Natural killer cell (primary cell): Measurements from ENCODE around the gene FZR1. TPM values are rescaled to one million over a fixed set of nuclear protein-coding genes. Genes with fewer than 3 reads are reported as not detected.

Experiments
- ATAC-seq, 3 donors: fragments of 150-1000 bp in 2 of 3; fragments of 200-7000 bp in 1 of 3; cut with Tn5 transposase; 1 replicate in 1 of 3; 2 replicates in 2 of 3; pipeline ENCODE4 v1.10.0; 2021; ENCODE audit warnings: mild to moderate bottlenecking in 2 of 3, moderate library complexity in 2 of 3
- DNase-seq, 2 donors: peaks; one replicate each; pipeline versions ENCODE4 v3.0.0 to v3.0.0-alpha.2; 2013 to 2021; ENCODE audit warnings: mixed read lengths in 1 of 2
- H3K27ac ChIP-seq: one replicate; pipeline ENCODE4 v1.5.1; 2013; ENCODE audit warnings: mild to moderate bottlenecking, low read length
- H3K27me3 ChIP-seq: one replicate; pipeline ENCODE4 v1.6.1; 2013; ENCODE audit warnings: low read length; ENCODE audit not compliant: control insufficient read depth, insufficient read depth
- H3K36me3 ChIP-seq: one replicate; pipeline ENCODE4 v1.6.1; 2013; ENCODE audit warnings: low read length; ENCODE audit not compliant: control insufficient read depth, insufficient read depth
- H3K4me1 ChIP-seq: one replicate; pipeline ENCODE4 v1.6.1; 2013; ENCODE audit warnings: low read length; ENCODE audit not compliant: control insufficient read depth, insufficient read depth
- H3K4me3 ChIP-seq: one replicate; pipeline ENCODE4 v1.5.1; 2013; ENCODE audit warnings: low read length
- H3K9me3 ChIP-seq: one replicate; pipeline ENCODE4 v1.6.1; 2013; ENCODE audit warnings: low read length; ENCODE audit not compliant: control insufficient read depth, insufficient read depth
- H3K27ac Mint-ChIP-seq, 2 donors: one replicate each; pipeline ENCODE4 v1.8.0; 2022; ENCODE audit warnings: mild to moderate bottlenecking in 2 of 2, mixed read lengths in 2 of 2, moderate library complexity in 1 of 2
- H3K27me3 Mint-ChIP-seq, 2 donors: one replicate each; pipeline ENCODE4 v1.8.0; 2022; ENCODE audit warnings: low read depth in 2 of 2, mixed read lengths in 2 of 2
- H3K36me3 Mint-ChIP-seq: one replicate; pipeline ENCODE4 v1.8.0; 2022; ENCODE audit warnings: mixed read lengths
- H3K4me1 Mint-ChIP-seq, 2 donors: one replicate each; pipeline ENCODE4 v1.8.0; 2022; ENCODE audit warnings: mixed read lengths in 2 of 2
- H3K4me3 Mint-ChIP-seq: one replicate; pipeline ENCODE4 v1.8.0; 2022; ENCODE audit warnings: mild to moderate bottlenecking, moderate library complexity, mixed read lengths
- H3K9me3 Mint-ChIP-seq, 2 donors: one replicate each; pipeline ENCODE4 v1.8.0; 2022; ENCODE audit warnings: mixed read lengths in 2 of 2
- WGBS: methylation state at CpG from one replicate; pipeline ENCODE4 v1.1.7; 2013; ENCODE audit warnings: missing lambda C conversion rate; ENCODE audit not compliant: insufficient coverage; 5-methylcytosine and 5-hydroxymethylcytosine counted together
- intact Hi-C: fragments of 100-400 bp; cut with micrococcal nuclease; formaldehyde crosslinking; loops from one replicate; pipeline ENCODE4 v1.14.2; 2022
- total RNA-seq, 4 donors: library from RNA; stranded (reverse); fragments of 120-200 nt in 1 of 4; gene quantifications; one replicate each; pipeline versions ENCODE4 v1.2.3 to v1.2.4, GENCODE V29; 2013 to 2022
- TF ChIP-seq, protein P1 (sequence below): fragments of 200-600 bp; IDR thresholded peaks from one replicate; pipeline ENCODE4 v1.8.0; 2022; ENCODE audit warnings: antibody characterized with exemption

Gene FZR1
- total RNA-seq, 3 donors from 2014 or later (not counting 1 experiment from before 2014, with no cell fraction given) = 89.1 to 98.3 (median 91.4) TPM

DNA sequence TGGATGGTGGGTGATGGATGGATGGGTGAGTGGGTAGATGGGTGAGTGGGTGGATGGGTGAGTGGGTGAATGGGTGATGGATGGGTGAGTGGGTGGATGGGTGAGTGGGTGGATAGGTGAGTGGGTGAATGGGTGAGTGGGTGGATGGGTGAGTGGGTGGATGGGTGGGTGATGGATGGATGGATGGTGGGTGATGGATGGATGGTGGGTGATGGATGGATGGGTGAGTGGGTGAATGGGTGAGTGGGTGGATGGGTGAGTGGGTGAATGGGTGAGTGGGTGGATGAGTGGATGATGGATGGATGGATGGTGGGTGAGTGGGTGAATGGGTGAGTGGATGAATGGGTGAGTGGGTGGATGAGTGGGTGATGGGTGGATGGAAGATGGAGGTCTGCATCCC is 28.6 kb upstream of the FZR1 start:
- Mint-ChIP-seq H3K27me3 (no peaks in the 10 kb centered on the region), H3K27ac (no peak overlapping the region), H3K4me3 (no peak overlapping the region), H3K4me1 (peaks cover 13 to 23% of the 10 kb centered on the region in 2 donors), H3K9me3 (no peaks in the 10 kb centered on the region), H3K36me3 (no peaks in the 10 kb centered on the region)
- Histone ChIP-seq H3K9me3 (no peaks in the 10 kb centered on the region), H3K27me3 (no peaks in the 10 kb centered on the region), H3K4me1 (peaks cover 25% of the 10 kb centered on the region), H3K4me3 (no peak overlapping the region), H3K27ac (no peak overlapping the region), H3K36me3 (no peaks in the 10 kb centered on the region)
- ATAC-seq (no peak), DNase-seq (no peak)
- TF ChIP-seq, protein P1, sequence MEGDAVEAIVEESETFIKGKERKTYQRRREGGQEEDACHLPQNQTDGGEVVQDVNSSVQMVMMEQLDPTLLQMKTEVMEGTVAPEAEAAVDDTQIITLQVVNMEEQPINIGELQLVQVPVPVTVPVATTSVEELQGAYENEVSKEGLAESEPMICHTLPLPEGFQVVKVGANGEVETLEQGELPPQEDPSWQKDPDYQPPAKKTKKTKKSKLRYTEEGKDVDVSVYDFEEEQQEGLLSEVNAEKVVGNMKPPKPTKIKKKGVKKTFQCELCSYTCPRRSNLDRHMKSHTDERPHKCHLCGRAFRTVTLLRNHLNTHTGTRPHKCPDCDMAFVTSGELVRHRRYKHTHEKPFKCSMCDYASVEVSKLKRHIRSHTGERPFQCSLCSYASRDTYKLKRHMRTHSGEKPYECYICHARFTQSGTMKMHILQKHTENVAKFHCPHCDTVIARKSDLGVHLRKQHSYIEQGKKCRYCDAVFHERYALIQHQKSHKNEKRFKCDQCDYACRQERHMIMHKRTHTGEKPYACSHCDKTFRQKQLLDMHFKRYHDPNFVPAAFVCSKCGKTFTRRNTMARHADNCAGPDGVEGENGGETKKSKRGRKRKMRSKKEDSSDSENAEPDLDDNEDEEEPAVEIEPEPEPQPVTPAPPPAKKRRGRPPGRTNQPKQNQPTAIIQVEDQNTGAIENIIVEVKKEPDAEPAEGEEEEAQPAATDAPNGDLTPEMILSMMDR = no peak
- intact Hi-C loops = no loop called here

DNA sequence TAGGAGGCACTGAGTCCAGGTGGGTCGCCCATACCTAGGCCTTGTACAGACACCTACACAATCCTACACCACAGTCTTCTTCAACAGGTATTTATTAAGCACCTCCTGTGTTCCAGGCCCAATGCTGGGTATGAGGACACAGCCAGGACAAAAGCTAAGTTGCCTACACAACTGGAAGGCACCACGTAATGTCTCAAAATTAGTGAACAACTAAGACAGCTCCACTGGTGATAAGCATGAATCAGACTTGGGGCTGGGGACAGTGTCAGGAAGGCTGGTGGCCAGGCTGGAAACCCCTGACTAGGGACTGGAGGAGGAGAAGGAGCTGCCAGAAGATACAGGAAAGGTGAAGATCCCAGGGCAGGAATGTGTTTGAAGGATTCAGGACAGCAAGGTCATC is 28.2 kb upstream of the FZR1 start:
- DNase-seq = no peak
- Histone ChIP-seq H3K9me3 (no peaks in the 10 kb centered on the region), H3K4me3 (no peak overlapping the region), H3K27ac (no peak overlapping the region), H3K4me1 (peaks cover 25% of the 10 kb centered on the region), H3K36me3 (no peaks in the 10 kb centered on the region), H3K27me3 (no peaks in the 10 kb centered on the region)
- Mint-ChIP-seq H3K27ac (peak overlapping the region; percentile 22 to 64), H3K4me1 (peaks cover 13 to 23% of the 10 kb centered on the region in 2 donors), H3K9me3 (no peaks in the 10 kb centered on the region), H3K27me3 (no peaks in the 10 kb centered on the region), H3K4me3 (peak overlapping the region; percentile 87), H3K36me3 (no peaks in the 10 kb centered on the region)
- intact Hi-C loops = no loop called here
- 100% methylated on average over 2 of the region's 2 CpGs for WGBS
- TF ChIP-seq, protein P1 = no peak
- no peak for ATAC-seq

DNA sequence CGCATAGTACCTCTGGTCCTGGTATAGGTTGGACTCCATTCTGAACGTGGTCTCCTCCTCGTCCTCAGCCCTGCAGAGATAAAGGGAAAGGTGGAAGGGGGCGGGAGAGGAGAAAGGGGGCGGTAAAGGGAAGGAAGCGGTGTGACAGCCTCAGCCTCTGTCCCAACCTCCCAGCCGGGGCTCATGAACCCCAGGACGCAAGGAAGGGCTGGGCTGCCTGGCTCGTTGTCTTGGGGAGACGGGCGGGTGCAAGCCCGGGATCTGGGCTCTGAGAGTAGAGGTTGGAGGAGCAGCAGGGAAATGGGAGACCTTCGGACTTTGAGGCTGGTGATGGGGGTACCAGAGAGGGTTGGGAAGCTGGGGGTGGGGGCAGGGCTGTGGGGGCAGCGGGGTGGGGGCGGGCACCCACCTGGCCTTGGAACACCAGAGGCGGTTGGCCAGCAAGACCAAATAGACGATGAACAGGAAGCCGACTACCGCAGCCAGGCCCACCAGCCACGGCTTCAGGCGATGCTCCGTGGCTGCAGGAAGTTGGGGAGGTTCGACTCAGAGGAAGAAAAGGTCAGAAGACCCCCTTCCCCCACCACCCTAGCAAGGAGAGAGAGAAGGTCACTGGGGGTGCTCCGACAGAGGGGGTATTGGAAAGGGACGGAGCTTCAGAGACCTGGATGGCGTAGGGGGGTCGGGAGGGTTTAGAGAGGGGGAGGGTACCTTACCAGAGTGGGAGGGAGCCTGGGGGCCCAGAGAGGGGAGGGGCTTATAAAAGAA is 27.5 kb upstream of the FZR1 start:
- H3K4me3 ChIP-seq = peak overlapping the region; percentile 10
- Mint-ChIP-seq H3K36me3 (no peaks in the 10 kb centered on the region), H3K4me1 (peaks cover 13 to 23% of the 10 kb centered on the region in 2 donors), H3K27me3 (no peaks in the 10 kb centered on the region), H3K27ac (peak overlapping the region; percentile 64 to 69), H3K9me3 (no peaks in the 10 kb centered on the region), H3K4me3 (peak overlapping the region; percentile 87)
- no peaks in the 10 kb centered on the region for H3K36me3 ChIP-seq
- 8% methylated on average over 23 of the region's 27 CpGs for WGBS
- TF ChIP-seq, protein P1 = no peak
- no peak overlapping the region for H3K27ac ChIP-seq
- no peaks in the 10 kb centered on the region for H3K9me3 ChIP-seq
- peaks cover 25% of the 10 kb centered on the region for H3K4me1 ChIP-seq
- H3K27me3 ChIP-seq = no peaks in the 10 kb centered on the region
- DNase-seq (peak in 1 of 2 donors; percentile 43), ATAC-seq (peak in 2 of 3 donors; percentile 16 to 19)
- intact Hi-C loops = no loop called here
